HG02623 (cell line): Measurements from ENCODE around the gene STK38L.

Experiments
- ATAC-seq: cut with Tn5 transposase; IDR thresholded peaks from one replicate; pipeline ENCODE4 v1.9.1; 2021; ENCODE audit warnings: moderate library complexity; ENCODE audit not compliant: unreplicated experiment

Gene STK38L

DNA sequence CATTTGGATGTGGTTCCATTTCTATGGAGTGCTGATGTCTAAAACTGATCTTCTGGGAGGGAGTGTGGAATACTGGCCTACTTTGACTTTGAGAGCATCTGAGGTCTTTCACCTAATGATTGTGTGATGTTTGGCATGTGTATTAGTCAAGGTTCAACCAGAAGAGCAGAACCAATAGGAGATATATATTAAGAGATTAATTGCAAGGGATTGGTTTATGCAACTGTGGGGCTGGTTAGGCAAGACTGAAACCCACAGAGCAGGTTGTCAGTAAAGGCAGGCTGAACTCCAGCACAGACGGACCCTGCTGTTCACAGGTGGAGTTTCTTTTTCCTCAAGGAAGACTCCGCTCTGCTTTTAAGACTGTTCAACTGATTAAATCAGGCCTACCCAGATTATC lies 100.2 kb downstream of the STK38L start:
- ATAC-seq = no peak

DNA sequence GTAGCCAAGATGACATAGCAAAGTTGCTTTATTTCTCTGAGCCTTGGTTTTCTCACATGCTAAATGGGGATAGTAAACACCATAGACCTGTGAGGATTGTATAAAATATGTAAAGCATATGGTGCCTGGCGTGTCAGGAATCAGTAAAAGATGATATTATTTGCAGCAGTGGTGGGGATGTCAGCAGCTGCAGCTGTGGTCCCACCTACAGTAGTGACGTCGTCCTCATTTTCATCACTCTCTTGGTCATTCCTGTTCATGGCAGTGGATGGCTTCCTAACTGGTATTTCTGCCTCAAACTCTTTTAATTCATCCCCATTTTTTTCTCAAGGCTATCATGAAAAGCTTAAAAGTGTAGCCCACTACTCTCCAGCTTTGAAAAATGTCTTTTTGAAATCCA lies 100.7 kb downstream of the STK38L start:
- no peak for ATAC-seq

DNA sequence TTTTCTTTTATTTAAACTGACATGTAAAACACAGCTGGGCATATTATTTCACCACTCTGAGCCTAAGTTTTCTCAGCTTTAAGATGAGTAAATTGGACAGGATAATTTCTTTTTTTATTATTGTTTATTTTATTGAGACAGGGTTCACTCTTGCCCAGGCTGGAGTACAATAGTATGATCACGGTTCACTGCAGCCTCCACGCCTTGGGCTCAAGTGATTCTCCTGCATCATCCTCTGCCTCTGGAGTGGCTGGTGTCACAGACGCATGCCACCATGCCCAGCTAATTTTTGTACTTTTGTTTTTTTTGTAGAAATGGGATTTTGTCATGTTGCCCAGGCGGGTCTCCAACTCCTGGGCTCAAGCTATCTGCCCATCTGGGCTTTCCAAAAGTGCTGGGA lies 101.3 kb downstream of the STK38L start:
- ATAC-seq = no peak

DNA sequence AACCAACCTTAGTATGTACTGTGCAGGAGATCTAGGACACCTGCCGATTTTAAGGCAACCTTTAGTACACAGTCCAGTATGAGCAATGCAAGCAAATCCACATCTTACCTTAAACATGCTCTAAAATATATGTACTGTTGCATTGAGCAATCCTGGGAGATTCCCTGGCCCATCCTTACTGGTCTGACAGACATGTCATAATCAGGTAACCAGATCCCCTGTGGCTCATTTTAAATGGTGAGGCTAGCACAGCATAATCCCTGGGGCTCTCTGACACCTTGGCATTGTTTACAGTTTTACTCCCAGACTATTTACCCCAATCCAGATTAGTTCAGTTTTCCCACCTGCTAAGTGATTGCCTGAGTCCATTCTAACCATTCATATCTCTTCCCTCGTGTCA lies 103.7 kb downstream of the STK38L start:
- no peak for ATAC-seq

DNA sequence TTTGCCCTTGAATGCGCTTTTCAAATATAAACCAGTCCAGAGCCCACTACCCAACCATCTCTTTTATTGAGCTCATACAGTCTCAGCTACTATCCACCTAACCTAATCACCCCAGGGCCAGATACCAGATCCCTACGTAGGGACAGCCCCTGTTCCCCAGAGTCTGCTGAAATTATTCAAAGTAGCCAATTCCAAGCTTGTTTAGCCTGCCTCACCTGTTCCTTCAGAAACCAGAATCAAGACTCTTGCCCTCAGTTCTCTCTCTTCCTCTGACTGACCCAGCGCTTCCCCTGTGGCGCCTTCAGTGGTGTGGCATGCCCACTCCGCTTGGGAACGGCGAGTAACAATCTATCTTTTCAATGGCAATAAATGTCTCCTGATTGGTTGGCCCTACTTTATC lies 107.4 kb downstream of the STK38L start:
- ATAC-seq = no peak

DNA sequence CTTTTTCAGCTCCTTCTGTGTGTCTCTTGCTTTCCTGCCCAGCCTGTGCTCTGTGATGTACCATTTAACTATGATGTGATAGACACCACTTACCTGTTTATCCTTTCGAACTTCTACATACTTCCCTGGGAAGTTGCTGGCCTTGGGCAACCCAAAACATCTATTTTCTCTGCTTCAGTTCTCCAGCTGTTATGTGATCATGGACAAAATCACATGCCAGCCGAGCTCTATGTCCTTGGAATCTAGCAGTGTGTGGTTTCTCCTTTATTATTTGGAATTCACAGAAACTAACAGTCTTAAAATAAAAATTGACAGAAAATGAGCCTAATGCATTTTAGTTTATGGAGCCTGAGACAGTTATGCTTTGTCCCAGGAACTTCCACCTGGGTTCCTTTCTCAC lies 111.4 kb downstream of the STK38L start:
- no peak for ATAC-seq

DNA sequence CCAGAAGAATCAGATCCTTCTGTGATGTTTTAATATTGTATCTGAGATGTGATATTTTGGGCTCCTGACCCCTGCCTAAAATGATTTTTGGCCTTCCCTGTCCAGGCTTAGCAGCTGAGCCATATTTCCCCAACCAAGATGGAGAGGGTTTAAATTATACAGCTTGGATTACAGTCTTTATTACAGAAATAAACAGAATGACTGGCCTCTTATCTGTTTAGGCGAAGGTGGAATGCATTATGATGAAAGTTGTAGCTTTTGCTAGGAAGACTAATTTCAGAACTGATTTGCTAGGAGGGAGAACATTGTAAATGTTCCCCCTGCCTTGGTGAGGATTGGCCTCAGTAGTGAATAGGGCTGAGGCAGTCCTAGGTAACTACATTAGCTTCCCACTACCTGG lies 111.9 kb downstream of the STK38L start:
- ATAC-seq = no peak

DNA sequence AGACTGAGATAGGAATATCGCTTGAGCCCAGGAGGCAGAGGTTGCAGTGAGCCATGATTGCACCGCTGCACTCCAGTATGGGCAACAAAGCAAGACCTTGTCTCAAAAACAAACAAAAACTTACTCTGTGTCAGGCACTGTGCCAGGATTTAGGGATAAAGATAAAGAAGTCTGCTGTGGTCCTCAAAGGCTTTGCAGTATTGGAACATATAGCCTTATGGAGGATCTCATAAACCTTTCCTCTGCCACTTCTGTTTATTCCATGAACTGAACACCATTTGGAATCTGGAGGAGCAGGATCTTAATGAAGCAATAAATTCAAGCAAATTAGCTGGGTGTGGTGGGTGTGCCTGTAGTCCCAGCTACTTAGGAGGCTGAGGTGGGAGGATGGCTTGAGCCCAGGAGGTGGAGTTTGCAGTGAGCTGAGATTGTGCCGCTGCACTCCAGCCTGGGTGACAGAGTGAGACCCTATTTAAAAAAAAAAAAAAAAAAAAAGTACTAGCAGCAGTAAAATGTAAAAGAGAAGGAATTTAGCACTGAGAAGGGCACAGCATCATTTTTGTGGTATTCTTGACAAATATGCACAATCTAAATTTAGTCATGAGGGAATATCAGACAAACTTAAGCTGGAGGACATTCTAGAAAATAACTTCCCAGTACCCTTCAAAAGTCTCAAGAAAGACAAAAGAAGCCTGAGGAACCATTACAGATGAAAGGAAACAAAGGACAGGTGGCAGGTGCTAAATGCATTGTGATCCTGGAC lies 115.7 kb downstream of the STK38L start:
- no peak for ATAC-seq

DNA sequence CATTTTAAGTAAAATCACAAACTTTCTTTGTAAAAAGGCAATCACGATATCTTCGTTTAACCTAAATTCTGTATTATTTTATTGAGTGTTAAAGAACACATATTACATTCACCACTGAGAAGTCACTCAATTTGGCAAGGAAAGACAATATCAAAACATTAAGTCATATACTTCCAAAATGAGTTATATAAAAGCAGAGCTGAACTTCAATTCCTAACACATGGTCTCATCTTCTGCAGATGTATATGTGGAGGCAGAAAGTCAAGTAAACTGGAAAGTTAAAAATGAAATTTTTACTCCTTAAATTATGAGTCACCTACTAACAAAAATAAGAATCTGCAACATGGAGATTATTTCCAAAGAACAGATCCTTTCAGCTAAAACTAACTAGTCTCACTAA lies 117.3 kb downstream of the STK38L start:
- no peak for ATAC-seq

DNA sequence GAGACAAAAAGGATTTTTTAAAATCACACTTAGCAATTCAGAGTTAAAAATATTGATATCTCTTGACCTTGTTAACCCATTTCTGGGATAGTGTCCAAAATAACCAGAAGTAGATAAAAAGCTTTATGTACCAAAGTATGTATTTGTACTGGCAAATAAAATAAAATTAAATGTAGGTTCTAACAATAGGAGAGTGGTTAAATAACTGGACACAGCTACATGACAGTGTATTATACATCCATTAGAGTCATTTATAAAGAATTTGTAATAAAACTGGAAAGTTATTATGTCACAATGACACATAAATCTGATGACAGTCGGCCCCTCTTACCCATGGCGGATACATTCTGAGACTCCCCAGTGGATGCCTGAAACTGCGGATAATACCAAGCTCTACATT lies 122.5 kb downstream of the STK38L start:
- ATAC-seq = no peak

DNA sequence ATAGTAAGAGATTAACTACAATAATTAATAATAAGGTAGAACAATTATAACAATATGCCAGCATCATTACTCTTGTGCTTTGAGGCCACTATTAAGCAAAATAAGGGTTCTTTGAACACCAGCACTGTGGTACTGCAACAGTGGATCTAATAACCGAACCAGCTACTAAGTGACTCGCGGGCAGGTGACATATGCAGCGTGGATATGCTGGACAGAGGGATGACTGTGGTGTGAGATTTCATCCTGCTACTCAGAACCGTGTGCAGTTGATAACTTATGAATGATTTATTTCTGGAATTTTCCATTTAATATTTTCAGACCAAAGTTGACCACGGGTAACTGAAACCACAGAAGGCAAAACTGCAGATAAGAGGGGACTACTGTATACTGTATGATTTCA lies 123.0 kb downstream of the STK38L start:
- no peak for ATAC-seq
